AG08395 (cell line): ENCODE measurements around the gene PCDHA1.
A peak's percentile ranks its signal among the peaks of the same experiment; 100 is the strongest.
"Not testable (repeated sequence)": the region's sequence is repeated elsewhere in the genome, so short reads cannot be mapped to it uniquely, and the experiment has no call there.

Experiments
- DNase-seq: peaks from one replicate; pipeline ENCODE4 v3.0.0; 2012; ENCODE audit warnings: mixed read lengths, low spot score

Gene PCDHA1

GRCh38 chr5:140808241-140808888 is 22.4 kb downstream of the PCDHA1 start:
- DNase-seq = not testable (repeated sequence)

DNA sequence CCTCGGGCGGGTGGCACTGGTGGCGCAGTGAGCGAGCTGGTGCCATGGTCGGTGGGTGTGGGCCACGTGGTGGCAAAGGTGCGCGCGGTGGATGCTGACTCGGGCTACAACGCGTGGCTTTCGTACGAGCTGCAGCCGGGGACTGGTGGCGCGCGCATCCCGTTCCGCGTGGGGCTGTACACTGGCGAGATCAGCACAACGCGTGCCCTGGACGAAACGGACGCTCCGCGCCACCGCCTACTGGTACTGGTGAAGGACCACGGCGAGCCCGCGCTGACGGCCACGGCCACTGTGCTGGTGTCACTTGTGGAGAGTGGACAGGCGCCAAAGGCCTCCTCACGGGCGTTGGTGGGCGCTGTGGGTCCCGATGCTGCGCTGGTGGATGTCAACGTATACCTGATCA is 22.9 kb downstream of the PCDHA1 start:
- no peak for DNase-seq

DNA sequence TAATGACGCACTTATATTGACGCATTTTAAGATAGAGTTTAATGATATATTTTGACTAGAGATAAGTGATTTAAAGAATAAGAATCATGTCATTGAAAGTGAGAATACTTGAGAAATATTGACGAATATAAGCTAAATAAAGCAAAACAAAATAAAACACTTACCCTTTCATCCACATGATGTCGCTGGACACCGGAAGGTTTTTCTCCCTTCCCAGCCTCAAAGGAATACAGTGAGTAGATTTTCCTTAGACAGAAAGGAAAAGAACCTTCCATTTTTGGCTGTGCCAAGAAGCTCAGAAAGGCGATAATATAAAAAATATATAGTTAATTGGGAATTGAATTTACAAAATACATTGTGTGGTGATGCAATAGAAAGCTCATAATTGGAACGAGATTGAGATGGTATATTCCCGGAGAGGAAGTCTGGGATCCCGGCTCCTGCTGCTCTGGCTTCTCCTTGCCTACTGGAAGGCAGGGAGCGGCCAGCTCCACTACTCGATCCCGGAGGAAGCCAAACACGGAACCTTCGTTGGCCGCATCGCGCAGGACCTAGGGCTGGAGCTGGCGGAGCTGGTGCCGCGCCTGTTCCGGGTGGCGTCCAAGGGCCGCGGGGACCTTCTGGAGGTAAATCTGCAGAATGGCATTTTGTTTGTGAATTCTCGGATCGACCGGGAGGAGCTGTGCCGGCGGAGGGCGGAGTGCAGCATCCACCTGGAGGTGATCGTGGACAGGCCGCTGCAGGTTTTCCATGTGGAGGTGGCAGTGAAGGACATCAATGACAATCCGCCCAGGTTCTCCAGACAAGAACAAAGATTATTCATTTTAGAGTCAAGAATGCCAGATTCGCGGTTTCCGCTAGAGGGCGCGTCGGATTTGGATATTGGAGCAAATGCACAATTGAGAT is 35.7 kb downstream of the PCDHA1 start, which contains the start of gene PCDHA5:
Gene PCDHA5 (plus strand): TSS at position 239 of the 906 bp plus-strand sequence.
- no peak for DNase-seq

DNA sequence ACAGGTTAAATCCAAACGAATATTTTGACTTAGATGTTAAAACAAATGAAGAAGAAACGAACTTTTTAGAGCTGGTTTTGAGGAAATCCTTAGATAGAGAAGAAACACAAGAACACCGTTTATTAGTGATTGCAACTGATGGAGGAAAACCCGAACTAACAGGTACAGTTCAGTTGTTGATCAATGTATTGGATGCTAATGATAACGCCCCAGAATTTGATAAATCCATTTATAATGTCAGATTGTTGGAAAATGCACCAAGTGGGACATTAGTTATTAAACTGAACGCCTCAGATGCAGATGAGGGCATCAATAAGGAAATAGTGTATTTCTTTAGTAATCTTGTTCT is 36.3 kb downstream of the PCDHA1 start:
- DNase-seq = no peak

- DNase-seq = not testable (repeated sequence)
These were observed 37.0 kb downstream of the PCDHA1 start for GRCh38 chr5:140822969-140823368.

DNA sequence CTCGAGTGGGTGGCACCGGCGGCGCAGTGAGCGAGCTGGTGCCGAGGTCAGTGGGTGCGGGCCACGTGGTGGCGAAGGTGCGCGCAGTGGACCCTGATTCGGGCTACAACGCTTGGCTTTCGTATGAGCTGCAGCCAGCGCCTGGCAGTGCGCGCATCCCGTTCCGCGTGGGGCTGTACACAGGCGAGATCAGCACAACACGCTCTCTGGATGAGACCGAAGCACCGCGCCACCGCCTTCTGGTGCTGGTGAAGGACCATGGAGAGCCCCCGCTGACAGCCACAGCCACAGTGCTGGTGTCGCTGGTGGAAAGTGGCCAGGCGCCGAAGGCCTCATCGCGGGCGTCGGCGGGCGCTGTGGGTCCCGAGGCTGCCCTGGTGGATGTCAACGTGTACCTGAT is 37.5 kb downstream of the PCDHA1 start:
- DNase-seq = no peak

DNA sequence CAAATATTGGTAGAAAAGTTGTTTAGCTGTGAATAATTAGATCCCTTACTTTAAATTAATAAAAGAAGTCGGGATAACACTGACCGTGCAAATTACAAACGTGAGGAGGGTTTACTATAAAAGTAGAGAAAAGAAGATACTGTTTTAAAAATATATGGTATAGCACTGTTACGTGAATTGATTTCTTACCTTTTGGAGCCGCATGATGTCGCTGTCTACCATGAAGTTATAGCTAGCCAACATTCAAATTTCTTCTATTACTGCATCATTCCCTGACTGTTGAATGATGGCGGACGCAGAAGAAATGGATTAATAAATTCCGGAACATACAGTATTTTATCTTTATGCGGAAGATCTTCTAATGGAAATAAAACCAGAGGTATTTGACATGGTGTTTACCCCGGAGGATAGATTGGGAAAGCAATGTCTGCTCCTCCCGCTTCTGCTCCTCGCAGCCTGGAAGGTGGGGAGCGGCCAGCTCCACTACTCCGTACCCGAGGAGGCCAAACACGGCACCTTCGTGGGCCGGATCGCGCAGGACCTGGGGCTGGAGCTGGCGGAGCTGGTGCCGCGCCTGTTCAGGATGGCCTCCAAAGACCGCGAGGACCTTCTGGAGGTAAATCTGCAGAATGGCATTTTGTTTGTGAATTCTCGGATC is 41.9 kb downstream of the PCDHA1 start, which contains the start of gene PCDHA6:
Gene PCDHA6 (plus strand): TSS at position 257 of the 658 bp plus-strand sequence. CDS start 132 bp downstream, at position 389.
- no peak for DNase-seq

GRCh38 chr5:140828362-140828737 is 42.4 kb downstream of the PCDHA1 start:
- DNase-seq = no peak

GRCh38 chr5:140829511-140830501 is 43.9 kb downstream of the PCDHA1 start:
- not testable (repeated sequence) for DNase-seq

DNA sequence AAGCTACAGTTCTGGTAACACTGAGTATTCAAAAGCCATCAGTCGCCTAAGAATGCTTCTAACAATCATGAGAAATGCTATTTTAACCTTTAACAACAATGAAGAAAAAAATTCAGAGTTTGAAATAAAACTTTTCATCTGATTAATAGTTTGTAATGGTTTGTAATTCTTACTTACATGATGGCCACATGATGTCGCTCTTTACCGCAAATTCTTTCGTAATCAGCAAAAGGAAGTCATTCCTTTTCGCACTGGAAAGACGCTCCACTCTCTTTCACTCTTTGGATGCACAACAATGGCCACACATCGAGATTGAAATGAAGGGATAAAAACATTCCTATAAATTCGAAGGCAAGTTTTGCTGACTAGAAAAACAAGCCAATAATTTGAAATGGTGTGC is 48.1 kb downstream of the PCDHA1 start, which contains the start of gene PCDHA7:
Gene PCDHA7 (plus strand): TSS at position 277 of the 400 bp plus-strand sequence. CDS start 115 bp downstream, at position 392.
- peak; percentile 16 for DNase-seq

DNA sequence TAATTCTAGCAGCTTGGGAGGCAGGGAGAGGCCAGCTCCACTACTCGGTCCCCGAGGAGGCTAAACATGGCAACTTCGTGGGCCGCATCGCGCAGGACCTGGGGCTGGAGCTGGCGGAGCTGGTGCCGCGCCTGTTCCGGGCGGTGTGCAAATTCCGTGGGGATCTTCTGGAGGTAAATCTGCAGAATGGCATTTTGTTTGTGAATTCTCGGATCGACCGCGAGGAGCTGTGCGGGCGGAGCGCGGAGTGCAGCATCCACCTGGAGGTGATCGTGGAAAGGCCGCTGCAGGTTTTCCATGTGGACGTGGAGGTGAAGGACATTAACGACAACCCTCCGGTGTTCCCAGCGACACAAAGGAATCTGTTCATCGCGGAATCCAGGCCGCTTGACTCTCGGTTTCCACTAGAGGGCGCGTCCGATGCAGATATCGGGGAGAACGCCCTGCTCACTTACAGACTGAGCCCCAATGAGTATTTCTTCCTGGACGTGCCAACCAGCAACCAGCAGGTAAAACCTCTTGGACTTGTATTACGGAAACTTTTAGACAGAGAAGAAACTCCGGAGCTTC is 48.6 kb downstream of the PCDHA1 start:
- DNase-seq = not testable (repeated sequence)

DNA sequence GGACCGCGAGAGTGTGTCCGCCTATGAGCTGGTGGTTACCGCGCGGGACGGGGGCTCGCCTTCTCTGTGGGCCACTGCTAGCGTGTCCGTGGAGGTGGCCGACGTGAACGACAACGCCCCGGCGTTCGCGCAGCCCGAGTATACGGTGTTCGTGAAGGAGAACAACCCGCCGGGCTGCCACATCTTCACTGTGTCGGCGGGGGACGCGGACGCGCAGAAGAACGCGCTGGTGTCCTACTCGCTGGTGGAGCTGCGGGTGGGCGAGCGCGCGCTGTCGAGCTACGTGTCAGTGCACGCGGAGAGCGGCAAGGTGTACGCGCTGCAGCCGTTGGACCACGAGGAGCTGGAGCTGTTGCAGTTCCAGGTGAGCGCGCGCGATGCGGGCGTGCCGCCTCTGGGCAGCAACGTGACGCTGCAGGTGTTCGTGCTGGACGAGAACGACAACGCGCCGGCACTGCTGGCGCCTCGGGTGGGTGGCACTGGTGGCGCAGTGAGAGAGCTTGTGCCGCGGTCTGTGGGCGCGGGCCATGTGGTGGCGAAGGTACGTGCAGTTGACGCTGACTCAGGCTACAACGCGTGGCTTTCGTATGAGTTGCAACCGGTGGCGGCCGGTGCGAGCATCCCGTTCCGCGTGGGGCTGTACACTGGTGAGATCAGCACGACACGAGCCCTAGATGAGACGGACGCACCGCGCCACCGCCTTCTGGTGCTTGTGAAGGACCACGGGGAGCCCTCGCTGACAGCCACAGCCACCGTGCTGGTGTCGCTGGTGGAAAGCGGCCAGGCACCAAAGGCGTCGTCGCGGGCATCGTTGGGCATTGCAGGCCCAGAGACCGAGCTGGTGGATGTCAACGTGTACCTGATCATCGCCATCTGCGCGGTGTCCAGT is 49.9 kb downstream of the PCDHA1 start:
- DNase-seq = no peak

DNA sequence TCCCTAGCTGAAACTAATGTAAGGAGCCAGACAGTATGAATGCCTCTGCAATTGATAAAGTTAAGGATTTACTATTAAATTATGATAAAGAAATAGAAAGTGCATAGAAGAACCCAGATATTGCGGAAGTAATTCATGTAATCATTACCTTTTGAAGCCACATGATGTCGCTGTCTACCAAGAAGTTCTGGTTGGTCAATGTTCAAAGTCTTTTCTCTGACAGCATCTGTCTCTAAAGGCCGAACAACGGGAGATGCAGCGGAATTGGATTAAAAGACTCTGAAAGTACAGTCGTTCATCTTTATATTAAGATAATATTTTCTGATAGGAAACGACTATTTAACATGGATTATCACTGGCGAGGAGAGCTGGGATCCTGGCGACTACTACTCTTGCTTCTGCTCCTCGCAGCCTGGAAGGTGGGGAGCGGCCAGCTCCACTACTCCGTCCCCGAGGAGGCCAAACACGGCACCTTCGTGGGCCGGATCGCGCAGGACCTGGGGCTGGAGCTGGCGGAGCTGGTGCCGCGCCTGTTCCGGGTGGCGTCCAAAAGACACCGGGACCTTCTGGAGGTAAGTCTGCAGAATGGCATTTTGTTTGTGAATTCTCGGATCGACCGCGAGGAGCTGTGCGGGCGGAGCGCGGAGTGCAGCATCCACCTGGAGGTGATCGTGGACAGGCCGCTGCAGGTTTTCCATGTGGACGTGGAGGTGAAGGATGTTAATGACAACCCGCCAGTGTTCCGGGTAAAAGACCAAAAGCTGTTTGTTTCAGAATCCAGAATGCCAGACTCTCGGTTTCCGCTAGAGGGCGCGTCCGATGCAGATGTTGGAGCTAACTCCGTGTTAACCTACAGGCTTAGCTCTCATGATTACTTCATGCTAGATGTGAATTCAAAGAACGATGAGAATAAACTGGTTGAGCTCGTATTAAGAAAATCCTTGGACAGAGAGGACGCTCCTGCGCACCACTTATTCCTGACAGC is 55.3 kb downstream of the PCDHA1 start, which contains the start of gene PCDHA8:
Gene PCDHA8 (plus strand): TSS at position 210 of the 985 bp plus-strand sequence. CDS start 135 bp downstream, at position 345.
- DNase-seq = no peak

DNA sequence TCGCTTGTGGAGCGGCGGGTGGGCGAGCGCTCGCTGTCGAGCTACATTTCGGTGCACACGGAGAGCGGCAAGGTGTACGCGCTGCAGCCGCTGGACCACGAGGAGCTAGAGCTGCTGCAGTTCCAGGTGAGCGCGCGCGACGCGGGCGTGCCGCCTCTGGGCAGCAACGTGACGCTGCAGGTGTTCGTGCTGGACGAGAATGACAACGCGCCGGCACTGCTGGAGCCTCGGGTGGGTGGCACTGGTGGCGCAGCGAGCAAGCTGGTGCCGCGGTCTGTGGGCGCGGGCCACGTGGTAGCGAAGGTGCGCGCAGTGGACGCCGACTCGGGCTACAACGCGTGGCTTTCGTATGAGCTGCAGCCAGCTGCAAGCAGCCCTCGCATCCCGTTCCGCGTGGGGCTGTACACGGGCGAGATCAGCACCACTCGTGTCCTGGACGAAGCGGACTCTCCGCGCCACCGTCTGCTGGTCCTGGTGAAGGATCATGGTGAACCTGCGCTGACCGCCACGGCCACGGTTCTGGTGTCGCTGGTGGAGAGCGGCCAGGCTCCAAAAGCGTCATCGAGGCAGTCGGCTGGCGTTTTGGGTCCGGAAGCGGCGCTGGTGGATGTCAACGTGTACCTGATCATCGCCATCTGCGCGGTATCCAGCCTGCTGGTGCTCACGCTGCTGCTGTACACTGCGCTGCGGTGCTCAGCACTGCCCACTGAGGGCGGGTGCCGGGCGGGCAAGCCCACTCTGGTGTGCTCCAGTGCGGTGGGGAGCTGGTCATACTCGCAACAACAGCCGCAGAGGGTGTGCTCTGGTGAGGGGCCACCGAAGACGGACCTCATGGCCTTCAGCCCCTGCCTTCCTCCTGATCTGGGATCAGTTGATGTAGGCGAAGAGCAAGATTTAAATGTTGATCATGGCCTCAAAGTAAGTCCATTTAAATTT is 57.1 kb downstream of the PCDHA1 start:
- no peak for DNase-seq

DNA sequence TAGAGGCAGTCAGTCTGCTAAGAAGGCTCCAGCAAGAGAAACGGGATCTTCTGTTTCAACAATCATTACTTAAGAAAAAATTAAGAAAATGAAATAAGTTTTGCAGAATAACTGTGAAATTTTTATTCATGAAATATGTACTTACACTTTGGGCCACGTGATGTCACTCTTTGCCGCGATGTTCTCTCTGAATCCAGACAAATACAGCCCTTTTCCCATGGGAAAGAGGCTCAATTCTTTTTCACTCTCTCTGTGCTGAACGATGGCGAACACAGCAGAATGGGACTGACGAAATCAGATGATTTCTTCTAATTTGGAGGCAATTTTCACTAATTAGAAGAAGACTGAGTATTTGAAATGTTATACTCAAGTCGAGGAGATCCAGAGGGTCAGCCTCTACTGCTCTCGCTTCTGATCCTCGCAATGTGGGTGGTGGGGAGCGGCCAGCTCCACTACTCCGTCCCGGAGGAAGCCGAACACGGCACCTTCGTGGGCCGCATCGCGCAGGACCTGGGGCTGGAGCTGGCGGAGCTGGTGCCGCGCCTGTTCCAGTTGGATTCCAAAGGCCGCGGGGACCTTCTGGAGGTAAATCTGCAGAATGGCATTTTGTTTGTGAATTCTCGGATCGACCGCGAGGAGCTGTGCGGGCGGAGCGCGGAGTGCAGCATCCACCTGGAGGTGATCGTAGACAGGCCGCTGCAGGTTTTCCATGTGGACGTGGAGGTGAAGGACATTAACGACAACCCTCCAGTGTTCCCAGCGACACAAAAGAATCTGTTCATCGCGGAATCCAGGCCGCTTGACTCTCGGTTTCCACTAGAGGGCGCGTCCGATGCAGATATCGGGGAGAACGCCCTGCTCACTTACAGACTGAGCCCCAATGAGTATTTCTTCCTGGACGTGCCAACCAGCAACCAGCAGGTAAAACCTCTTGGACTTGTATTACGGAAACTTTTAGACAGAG is 62.5 kb downstream of the PCDHA1 start, which contains the start of gene PCDHA9:
Gene PCDHA9 (plus strand): TSS at position 244 of the 964 bp plus-strand sequence. CDS start 114 bp downstream, at position 358.
- DNase-seq = not testable (repeated sequence)
